ENCODE measurements around the gene MAPKAP1. TPM values are rescaled to one million over a fixed set of nuclear protein-coding genes. Genes with fewer than 3 reads are reported as not detected.

MAPKAP1 gene
- total and polyA plus RNA-seq, 3 experiments from 2014 or later: 64.7 to 119 (median 111) TPM

GRCh38 chr9:125436613-125437443 is 270.2 kb downstream of the MAPKAP1 start:
- DNase-seq: no peak
- H3K4me3 Mint-ChIP-seq: no peak overlapping the region
- Histone ChIP-seq H3K36me3 (ENCODE audit: insufficient read depth, low read length) (no peaks in the 10 kb centered on the region), H3K4me3 (ENCODE audit: low read length) (no peak overlapping the region), H3K27me3 (ENCODE audit: insufficient read depth, low read length, poor library complexity, severe bottlenecking) (no peaks in the 10 kb centered on the region), H3K9me3 (ENCODE audit: low read length) (no peaks in the 10 kb centered on the region), H3K4me1 (ENCODE audit: insufficient read depth, low read length) (no peaks in the 10 kb centered on the region), H3K27ac (ENCODE audit: low read depth, low read length) (no peak overlapping the region)
- H3K9me3 Mint-ChIP-seq: no peaks in the 10 kb centered on the region
- H3K27ac Mint-ChIP-seq: no peak overlapping the region
- H3K27me3 Mint-ChIP-seq: peaks cover 0 to 3% of the 10 kb centered on the region in 2 donors
- no peaks in the 10 kb centered on the region for H3K4me1 Mint-ChIP-seq
- POLR2A ChIA-PET: no interaction called here
- CTCF ChIA-PET: no interaction called here
- peaks cover 0 to 43% (median 13%) of the 10 kb centered on the region in 3 donors for H3K36me3 Mint-ChIP-seq

GRCh38 chr9:125435776-125436612 is 271.0 kb downstream of the MAPKAP1 start:
- CTCF ChIA-PET: no interaction called here
- peak overlapping the region in 1 of 8 donors; percentile 41 for H3K27ac Mint-ChIP-seq
- Histone ChIP-seq H3K4me1 (ENCODE audit: insufficient read depth, low read length) (no peaks in the 10 kb centered on the region), H3K9me3 (ENCODE audit: low read length) (no peaks in the 10 kb centered on the region), H3K27ac (ENCODE audit: low read depth, low read length) (no peak overlapping the region), H3K27me3 (ENCODE audit: insufficient read depth, low read length, poor library complexity, severe bottlenecking) (no peaks in the 10 kb centered on the region), H3K4me3 (ENCODE audit: low read length) (no peak overlapping the region), H3K36me3 (ENCODE audit: insufficient read depth, low read length) (no peaks in the 10 kb centered on the region)
- H3K4me1 Mint-ChIP-seq: no peaks in the 10 kb centered on the region
- POLR2A ChIA-PET: interaction anchor here (0.6 kb wide), 1 partner anchor 232 kb away, joined by 5 read pairs; no protein-coding TSS in a partner anchor
- no peak overlapping the region for H3K4me3 Mint-ChIP-seq
- no peak for DNase-seq
- peaks cover 0 to 36% (median 11%) of the 10 kb centered on the region in 3 donors for H3K36me3 Mint-ChIP-seq
- H3K27me3 Mint-ChIP-seq: peaks cover 0 to 3% of the 10 kb centered on the region in 2 donors
- H3K9me3 Mint-ChIP-seq: no peaks in the 10 kb centered on the region

- CTCF ChIA-PET: no interaction called here
Observed at GRCh38 chr9:125434986-125435775, 271.8 kb downstream of the MAPKAP1 start.

GRCh38 chr9:125433461-125434011 is 273.5 kb downstream of the MAPKAP1 start:
- no peak overlapping the region for H3K4me3 Mint-ChIP-seq
- H3K36me3 ChIP-seq (ENCODE audit: insufficient read depth, low read length): no peaks in the 10 kb centered on the region
- DNase-seq: no peak
- H3K27ac Mint-ChIP-seq: no peak overlapping the region
- no peaks in the 10 kb centered on the region for H3K9me3 Mint-ChIP-seq
- H3K27ac ChIP-seq (ENCODE audit: low read depth, low read length): no peak overlapping the region
- peaks cover 0 to 14% (median 7%) of the 10 kb centered on the region in 3 donors for H3K36me3 Mint-ChIP-seq
- no peaks in the 10 kb centered on the region for H3K4me1 Mint-ChIP-seq
- no peaks in the 10 kb centered on the region for H3K4me1 ChIP-seq (ENCODE audit: insufficient read depth, low read length)
- no peak overlapping the region for H3K4me3 ChIP-seq (ENCODE audit: low read length)
- no peaks in the 10 kb centered on the region for H3K9me3 ChIP-seq (ENCODE audit: low read length)
- peaks cover 0 to 3% of the 10 kb centered on the region in 2 donors for H3K27me3 Mint-ChIP-seq
- CTCF ChIA-PET: no interaction called here
- POLR2A ChIA-PET: no interaction called here
- no peaks in the 10 kb centered on the region for H3K27me3 ChIP-seq (ENCODE audit: insufficient read depth, low read length, poor library complexity, severe bottlenecking)

More at GRCh38 chr9:125434986-125435775, 271.8 kb downstream of the MAPKAP1 start:
- no peak overlapping the region for H3K4me3 Mint-ChIP-seq
- no peak overlapping the region for H3K27ac Mint-ChIP-seq
- H3K9me3 Mint-ChIP-seq: no peaks in the 10 kb centered on the region
- no peak for DNase-seq
- H3K27ac ChIP-seq (ENCODE audit: low read depth, low read length): no peak overlapping the region
- H3K27me3 Mint-ChIP-seq: peaks cover 0 to 3% of the 10 kb centered on the region in 2 donors
- no peaks in the 10 kb centered on the region for H3K4me1 ChIP-seq (ENCODE audit: insufficient read depth, low read length)
- H3K36me3 Mint-ChIP-seq: peaks cover 0 to 28% (median 10%) of the 10 kb centered on the region in 3 donors
- H3K4me1 Mint-ChIP-seq: no peaks in the 10 kb centered on the region
- H3K9me3 ChIP-seq (ENCODE audit: low read length): no peaks in the 10 kb centered on the region
- H3K4me3 ChIP-seq (ENCODE audit: low read length): no peak overlapping the region
- POLR2A ChIA-PET: no interaction called here
- no peaks in the 10 kb centered on the region for H3K36me3 ChIP-seq (ENCODE audit: insufficient read depth, low read length)
- H3K27me3 ChIP-seq (ENCODE audit: insufficient read depth, low read length, poor library complexity, severe bottlenecking): no peaks in the 10 kb centered on the region

GRCh38 chr9:125432715-125433385 is 274.2 kb downstream of the MAPKAP1 start:
- ChIA-PET CTCF (no interaction called here), POLR2A (no interaction called here)
- Histone ChIP-seq H3K36me3 (ENCODE audit: insufficient read depth, low read length) (no peaks in the 10 kb centered on the region), H3K9me3 (ENCODE audit: low read length) (no peaks in the 10 kb centered on the region), H3K4me3 (ENCODE audit: low read length) (no peak overlapping the region), H3K27ac (ENCODE audit: low read depth, low read length) (no peak overlapping the region), H3K27me3 (ENCODE audit: insufficient read depth, low read length, poor library complexity, severe bottlenecking) (no peaks in the 10 kb centered on the region), H3K4me1 (ENCODE audit: insufficient read depth, low read length) (no peaks in the 10 kb centered on the region)
- Mint-ChIP-seq H3K4me3 (no peak overlapping the region), H3K36me3 (peaks cover 0 to 7% (median 3%) of the 10 kb centered on the region in 3 donors), H3K9me3 (no peaks in the 10 kb centered on the region), H3K27me3 (peaks cover 0 to 3% of the 10 kb centered on the region in 2 donors), H3K4me1 (no peaks in the 10 kb centered on the region), H3K27ac (peak overlapping the region in 1 of 8 donors; percentile 46)
- no peak for DNase-seq

GRCh38 chr9:125431741-125432271 is 275.2 kb downstream of the MAPKAP1 start:
- no peak for DNase-seq
- Histone ChIP-seq H3K27ac (ENCODE audit: low read depth, low read length) (no peak overlapping the region), H3K9me3 (ENCODE audit: low read length) (no peaks in the 10 kb centered on the region), H3K4me1 (ENCODE audit: insufficient read depth, low read length) (no peaks in the 10 kb centered on the region), H3K27me3 (ENCODE audit: insufficient read depth, low read length, poor library complexity, severe bottlenecking) (no peaks in the 10 kb centered on the region), H3K36me3 (ENCODE audit: insufficient read depth, low read length) (no peaks in the 10 kb centered on the region), H3K4me3 (ENCODE audit: low read length) (no peak overlapping the region)
- no peak overlapping the region for H3K4me3 Mint-ChIP-seq
- H3K36me3 Mint-ChIP-seq: peaks cover 0 to under 1% (median 0%) of the 10 kb centered on the region in 3 donors
- no peaks in the 10 kb centered on the region for H3K4me1 Mint-ChIP-seq
- CTCF ChIA-PET: no interaction called here
- no peaks in the 10 kb centered on the region for H3K9me3 Mint-ChIP-seq
- H3K27ac Mint-ChIP-seq: no peak overlapping the region
- peaks cover 0 to 1% of the 10 kb centered on the region in 2 donors for H3K27me3 Mint-ChIP-seq
- POLR2A ChIA-PET: no interaction called here

- no peaks in the 10 kb centered on the region for H3K9me3 ChIP-seq (ENCODE audit: low read length)
- no peak overlapping the region for H3K27ac Mint-ChIP-seq
- H3K27me3 Mint-ChIP-seq: peaks cover 0 to 1% of the 10 kb centered on the region in 2 donors
- H3K27me3 ChIP-seq (ENCODE audit: insufficient read depth, low read length, poor library complexity, severe bottlenecking): no peaks in the 10 kb centered on the region
- DNase-seq: no peak
- no peaks in the 10 kb centered on the region for H3K4me1 ChIP-seq (ENCODE audit: insufficient read depth, low read length)
- no peaks in the 10 kb centered on the region for H3K9me3 Mint-ChIP-seq
- POLR2A ChIA-PET: no interaction called here
- no peaks in the 10 kb centered on the region for H3K4me1 Mint-ChIP-seq
- H3K27ac ChIP-seq (ENCODE audit: low read depth, low read length): no peak overlapping the region
- CTCF ChIA-PET: no interaction called here
- H3K4me3 Mint-ChIP-seq: peak overlapping the region in 1 of 7 donors; percentile 13
- H3K4me3 ChIP-seq (ENCODE audit: low read length): no peak overlapping the region
- H3K36me3 ChIP-seq (ENCODE audit: insufficient read depth, low read length): no peaks in the 10 kb centered on the region
- H3K36me3 Mint-ChIP-seq: no peaks in the 10 kb centered on the region
Observed at GRCh38 chr9:125431012-125431305, 276.0 kb downstream of the MAPKAP1 start.

All from CD8-positive, alpha-beta memory T cell (primary cell).